K562 (cell line): ENCODE results near the gene RAB14.

Source experiments
- BRD4 ChIP-seq: fragments of 200-600 bp; sonication (generic); IDR thresholded peaks from 2 replicates; pipeline ENCODE4 v1.6.1; 2017; ENCODE audit warnings: inconsistent platforms
- RFX5 ChIP-seq: IDR thresholded peaks from 2 replicates; pipeline ENCODE4 v1.6.1; 2011; ENCODE audit warnings: low read depth, mild to moderate bottlenecking, improper control_type of control experiment, low read length
- TF ChIP-seq, protein P1 (sequence below): sonication (generic); formaldehyde crosslinking; IDR thresholded peaks from 2 replicates; pipeline ENCODE4 v1.5.0; 2020; ENCODE audit warnings: missing genetic modification reagents
- TF ChIP-seq, protein P2 (sequence below): sonication (generic); formaldehyde crosslinking; IDR thresholded peaks from 2 replicates; pipeline ENCODE4 v1.8.0; 2023; ENCODE audit warnings: mild to moderate bottlenecking, missing genetic modification reagents

DNA sequence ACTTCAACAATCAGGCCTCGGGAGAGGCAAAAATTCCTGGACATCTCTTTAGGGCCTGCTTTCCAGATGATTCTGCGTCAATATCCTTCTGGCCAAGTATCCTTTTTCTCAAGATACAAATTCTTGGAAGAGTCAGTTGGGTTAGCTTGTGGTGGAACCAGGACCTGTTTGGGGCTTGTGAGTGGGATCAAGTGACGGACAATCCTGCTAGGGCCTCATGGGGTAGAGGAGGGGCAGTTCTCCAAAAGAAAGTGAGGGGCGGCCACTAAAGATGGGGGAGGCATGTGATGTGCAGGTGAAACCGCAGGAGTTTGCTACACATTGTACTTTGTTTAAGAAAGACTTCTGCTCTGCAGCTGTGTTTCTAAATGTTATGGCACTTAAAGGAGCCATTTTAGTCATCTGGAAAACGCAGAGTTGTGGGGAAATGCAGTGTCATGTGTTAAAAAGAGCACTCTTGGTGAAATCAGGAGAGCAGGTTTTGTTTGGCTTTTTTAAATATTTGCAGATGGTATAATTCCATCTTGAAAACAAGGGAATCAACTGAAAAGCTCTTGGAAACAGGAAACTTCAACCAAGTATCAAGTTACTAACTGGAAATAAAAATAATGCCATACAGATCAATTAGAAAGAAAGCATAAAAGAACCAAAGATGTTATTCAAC, 38.9 kb upstream of the RAB14 start:
- TF ChIP-seq, protein P1, sequence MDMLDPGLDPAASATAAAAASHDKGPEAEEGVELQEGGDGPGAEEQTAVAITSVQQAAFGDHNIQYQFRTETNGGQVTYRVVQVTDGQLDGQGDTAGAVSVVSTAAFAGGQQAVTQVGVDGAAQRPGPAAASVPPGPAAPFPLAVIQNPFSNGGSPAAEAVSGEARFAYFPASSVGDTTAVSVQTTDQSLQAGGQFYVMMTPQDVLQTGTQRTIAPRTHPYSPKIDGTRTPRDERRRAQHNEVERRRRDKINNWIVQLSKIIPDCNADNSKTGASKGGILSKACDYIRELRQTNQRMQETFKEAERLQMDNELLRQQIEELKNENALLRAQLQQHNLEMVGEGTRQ (CRISPR knock-in tag), result no peak
- TF ChIP-seq BRD4, result no peak
- no peak for TF ChIP-seq RFX5
- TF ChIP-seq, protein P2, sequence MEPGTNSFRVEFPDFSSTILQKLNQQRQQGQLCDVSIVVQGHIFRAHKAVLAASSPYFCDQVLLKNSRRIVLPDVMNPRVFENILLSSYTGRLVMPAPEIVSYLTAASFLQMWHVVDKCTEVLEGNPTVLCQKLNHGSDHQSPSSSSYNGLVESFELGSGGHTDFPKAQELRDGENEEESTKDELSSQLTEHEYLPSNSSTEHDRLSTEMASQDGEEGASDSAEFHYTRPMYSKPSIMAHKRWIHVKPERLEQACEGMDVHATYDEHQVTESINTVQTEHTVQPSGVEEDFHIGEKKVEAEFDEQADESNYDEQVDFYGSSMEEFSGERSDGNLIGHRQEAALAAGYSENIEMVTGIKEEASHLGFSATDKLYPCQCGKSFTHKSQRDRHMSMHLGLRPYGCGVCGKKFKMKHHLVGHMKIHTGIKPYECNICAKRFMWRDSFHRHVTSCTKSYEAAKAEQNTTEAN (CRISPR knock-in tag), result no peak
